ENCODE data around the gene TSACC.

GRCh38 chr1:156337052-156337887, 1.1 kb upstream of the TSACC start:
- no peak for TF ChIP-seq EP300 (IDR thresholded peaks at IDR 0.05)
- TF ChIP-seq POLR2AphosphoS5 (IDR thresholded peaks at IDR 0.05) = no peak
- TF ChIP-seq POLR2A (IDR thresholded peaks at IDR 0.05) = no peak
- no peak for TF ChIP-seq CTCF (IDR thresholded peaks at IDR 0.05)

Measured in stomach (tissue), 4 donors.